ENCODE results near the gene DAD1. TPM values are rescaled to one million over a fixed set of nuclear protein-coding genes. Genes with fewer than 3 reads are reported as not detected.

Gene DAD1
- total and polyA plus RNA-seq, 2 of the 8 experiments (the other 6 are each of a cell fraction or from before 2014, with no cell fraction given): 131 to 440 TPM

GRCh38 chr14:22547313-22547947 lies 41.6 kb downstream of the DAD1 start (continued):
- no peak for TF ChIP-seq JUN (IDR thresholded peaks at IDR 0.05; ENCODE audit: low read depth, low read length)
- no peak for TF ChIP-seq CHD7 (IDR thresholded peaks at IDR 0.05; ENCODE audit: insufficient replicate concordance, low read length)
- no peak for TF ChIP-seq TCF12 (IDR thresholded peaks at IDR 0.05; ENCODE audit: low read depth, low read length)
- TF ChIP-seq BCL11A (IDR thresholded peaks at IDR 0.05; ENCODE audit: low read depth in 2 of 2, low read length in 2 of 2): no peak
- TF ChIP-seq TAF7 (optimal IDR thresholded peaks at IDR 0.05; ENCODE audit: borderline replicate concordance, low read depth, low read length): no peak
- no peak for TF ChIP-seq NANOG (IDR thresholded peaks at IDR 0.05; ENCODE audit: insufficient read depth, low read depth, low read length, poor library complexity, severe bottlenecking)
- TF ChIP-seq CTCF (IDR thresholded peaks at IDR 0.05; ENCODE audit: control extremely low read depth in 1 of 3, insufficient read depth in 1 of 3, low read depth in 1 of 3, low read length in 3 of 3): no peak
